Trophoblast cell (in vitro differentiated cells and primary cell): ENCODE results near the gene OR2T2.
"Not testable (repeated sequence)": the region's sequence is repeated elsewhere in the genome, so short reads cannot be mapped to it uniquely, and the experiment has no call there.

ENCODE experiments used
- DNase-seq, 2 donors: peaks; one replicate each; pipeline ENCODE4 v3.0.0-alpha.2; 2016
- H2AFZ ChIP-seq: 2 replicates; pipeline ENCODE4 v1.6.1; 2013; ENCODE audit warnings: low read length, moderate library complexity, mild to moderate bottlenecking; ENCODE audit not compliant: insufficient read depth, poor library complexity
- H2AK5ac ChIP-seq: 2 replicates; pipeline ENCODE4 v1.6.1; 2013; ENCODE audit warnings: mild to moderate bottlenecking, low read length
- H2BK120ac ChIP-seq: 2 replicates; pipeline ENCODE4 v1.6.1; 2013; ENCODE audit warnings: low read length, mild to moderate bottlenecking, moderate library complexity; ENCODE audit not compliant: insufficient read depth, poor library complexity
- H2BK12ac ChIP-seq: 2 replicates; pipeline ENCODE4 v1.6.1; 2013; ENCODE audit warnings: mild to moderate bottlenecking, low read length, moderate library complexity
- H2BK5ac ChIP-seq: 2 replicates; pipeline ENCODE4 v1.6.1; 2013; ENCODE audit warnings: low read length, low read depth, moderate library complexity, mild to moderate bottlenecking; ENCODE audit not compliant: poor library complexity
- H3K14ac ChIP-seq: 2 replicates; pipeline ENCODE4 v1.6.1; 2013; ENCODE audit warnings: mild to moderate bottlenecking, low read length
- H3K18ac ChIP-seq: 2 replicates; pipeline ENCODE4 v1.6.1; 2013; ENCODE audit warnings: mild to moderate bottlenecking, low read length
- H3K23ac ChIP-seq: 2 replicates; pipeline ENCODE4 v1.6.1; 2013; ENCODE audit warnings: low read length
- H3K27ac ChIP-seq: 2 replicates; pipeline ENCODE4 v1.5.1; 2013; ENCODE audit warnings: low read depth, mild to moderate bottlenecking, inconsistent platforms, low read length, moderate library complexity
- H3K27me3 ChIP-seq: 2 replicates; pipeline ENCODE4 v1.6.1; 2013; ENCODE audit warnings: inconsistent platforms, mild to moderate bottlenecking, low read length, moderate library complexity; ENCODE audit not compliant: insufficient read depth
- H3K36me3 ChIP-seq, 2 experiments: 1 replicate in 1 of 2; 2 replicates in 1 of 2; pipeline ENCODE4 v1.6.1; 2013; ENCODE audit warnings: low read length in 2 of 2, mild to moderate bottlenecking in 2 of 2, moderate library complexity in 1 of 2; ENCODE audit not compliant: insufficient read depth in 2 of 2, control insufficient read depth in 1 of 2
- H3K4ac ChIP-seq: 2 replicates; pipeline ENCODE4 v1.6.1; 2013; ENCODE audit warnings: low read depth, mild to moderate bottlenecking, low read length, moderate library complexity
- H3K4me1 ChIP-seq, 2 experiments: 1 replicate in 1 of 2; 2 replicates in 1 of 2; pipeline ENCODE4 v1.6.1; 2013; ENCODE audit warnings: low read length in 2 of 2, mild to moderate bottlenecking in 2 of 2, moderate library complexity in 1 of 2; ENCODE audit not compliant: insufficient read depth in 2 of 2, control insufficient read depth in 1 of 2
- H3K4me2 ChIP-seq: 2 replicates; pipeline ENCODE4 v1.6.1; 2013; ENCODE audit warnings: inconsistent platforms, mild to moderate bottlenecking, low read length, moderate library complexity
- H3K4me3 ChIP-seq: 2 replicates; pipeline ENCODE4 v1.5.1; 2013; ENCODE audit warnings: mild to moderate bottlenecking, low read depth, low read length, inconsistent platforms
- H3K79me1 ChIP-seq: one replicate; pipeline ENCODE4 v1.6.1; 2013; ENCODE audit warnings: low read length
- H3K79me2 ChIP-seq: 2 replicates; pipeline ENCODE4 v1.6.1; 2013; ENCODE audit warnings: low read length, mild to moderate bottlenecking; ENCODE audit not compliant: control insufficient read depth, insufficient read depth, poor library complexity
- H3K9ac ChIP-seq: 2 replicates; pipeline ENCODE4 v1.6.1; 2013; ENCODE audit warnings: mild to moderate bottlenecking, low read length
- H3K9me3 ChIP-seq: 2 replicates; pipeline ENCODE4 v1.6.1; 2013; ENCODE audit warnings: low read depth, mild to moderate bottlenecking, control low read depth, inconsistent platforms, low read length; ENCODE audit not compliant: insufficient read depth
- H4K12ac ChIP-seq: 2 replicates; pipeline ENCODE4 v1.6.1; 2013; ENCODE audit warnings: low read depth, mild to moderate bottlenecking, low read length, moderate library complexity
- H4K8ac ChIP-seq: 2 replicates; pipeline ENCODE4 v1.6.1; 2013; ENCODE audit warnings: low read depth, mild to moderate bottlenecking, low read length, moderate library complexity
- H4K91ac ChIP-seq: one replicate; pipeline ENCODE4 v1.6.1; 2013; ENCODE audit warnings: low read depth, mild to moderate bottlenecking, low read length, moderate library complexity
- WGBS: extraction: QIAGEN DNeasy Blood & Tissue Kit; methylation state at CpG from one replicate; pipeline ENCODE4 v1.1.7; 2013; ENCODE audit warnings: missing lambda C conversion rate; ENCODE audit not compliant: insufficient read length, insufficient coverage; ENCODE audit errors: extremely low coverage; 5-methylcytosine and 5-hydroxymethylcytosine counted together

Gene OR2T2

GRCh38 chr1:248500305-248501035, 55.0 kb downstream of the OR2T2 start:
- not testable (repeated sequence) for H4K91ac ChIP-seq, H4K12ac ChIP-seq, DNase-seq, H3K4me2 ChIP-seq, H2BK5ac ChIP-seq, H2BK120ac ChIP-seq, H3K4me1 ChIP-seq, H2AK5ac ChIP-seq, H3K14ac ChIP-seq, H3K4ac ChIP-seq, H2AFZ ChIP-seq, H3K4me3 ChIP-seq, H3K9ac ChIP-seq, H2BK12ac ChIP-seq, H3K9me3 ChIP-seq, H3K27ac ChIP-seq, H3K79me1 ChIP-seq, H4K8ac ChIP-seq, H3K23ac ChIP-seq, H3K27me3 ChIP-seq, H3K36me3 ChIP-seq, H3K18ac ChIP-seq, H3K79me2 ChIP-seq
- no CpG with 5 or more reads among the region's 2 CpGs for WGBS
